SK-N-SH treated with all-trans-retinoic acid at 6 μM for 48 hours (cell line): Measurements from ENCODE around the gene NPBWR2.

Experiments used
- SNAI2 ChIP-seq: fragments of 250-450 bp; sonication (Bioruptor Pico); IDR thresholded peaks from 2 replicates; pipeline ENCODE4 v1.5.0; 2020; ENCODE audit warnings: mild to moderate bottlenecking, moderate library complexity
- TF ChIP-seq, protein P1 (sequence below): fragments of 250-450 bp; sonication (Bioruptor Pico); IDR thresholded peaks from 2 replicates; pipeline ENCODE4 v1.8.0; 2020; ENCODE audit warnings: mild to moderate bottlenecking, moderate library complexity, borderline replicate concordance
- TF ChIP-seq, protein P2 (sequence below): fragments of 250-450 bp; sonication (Bioruptor Pico); IDR thresholded peaks from 2 replicates; pipeline ENCODE4 v1.8.0; 2021; ENCODE audit warnings: low read depth, mild to moderate bottlenecking, moderate library complexity, borderline replicate concordance

DNA sequence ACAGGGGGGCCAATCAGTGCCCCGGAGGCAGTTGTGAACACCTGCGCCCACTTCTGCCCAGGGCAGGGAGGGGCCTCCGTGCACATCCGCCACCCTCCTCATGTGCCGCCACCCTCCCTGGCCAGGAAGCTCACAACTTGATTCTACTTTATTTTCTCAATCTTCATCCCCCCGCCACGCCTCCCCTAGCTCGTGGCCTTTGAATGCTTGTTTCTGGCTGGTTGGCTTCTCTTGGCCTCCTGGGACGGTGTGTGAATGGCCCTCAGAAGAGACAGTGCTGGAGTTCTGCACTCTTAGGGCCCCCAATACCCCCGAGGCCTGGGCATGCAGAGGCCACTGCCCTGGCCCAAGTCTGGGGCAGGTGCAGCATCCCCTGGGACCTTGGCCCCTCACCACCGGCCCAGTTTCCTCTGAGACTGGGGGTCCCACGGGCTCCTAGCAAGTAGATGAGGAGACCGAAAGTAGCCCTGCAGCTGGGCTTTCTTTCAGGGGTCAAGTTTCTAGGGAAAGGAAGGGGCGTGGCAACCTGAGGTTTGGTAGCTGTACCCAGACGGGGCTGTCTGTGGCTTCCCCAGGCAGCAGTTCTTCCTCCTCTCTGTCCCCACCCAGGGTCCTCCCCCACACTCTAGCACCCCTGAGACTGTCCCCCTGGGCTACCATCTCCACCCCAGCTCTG is 29.4 kb downstream of the NPBWR2 start:
- TF ChIP-seq, protein P1, sequence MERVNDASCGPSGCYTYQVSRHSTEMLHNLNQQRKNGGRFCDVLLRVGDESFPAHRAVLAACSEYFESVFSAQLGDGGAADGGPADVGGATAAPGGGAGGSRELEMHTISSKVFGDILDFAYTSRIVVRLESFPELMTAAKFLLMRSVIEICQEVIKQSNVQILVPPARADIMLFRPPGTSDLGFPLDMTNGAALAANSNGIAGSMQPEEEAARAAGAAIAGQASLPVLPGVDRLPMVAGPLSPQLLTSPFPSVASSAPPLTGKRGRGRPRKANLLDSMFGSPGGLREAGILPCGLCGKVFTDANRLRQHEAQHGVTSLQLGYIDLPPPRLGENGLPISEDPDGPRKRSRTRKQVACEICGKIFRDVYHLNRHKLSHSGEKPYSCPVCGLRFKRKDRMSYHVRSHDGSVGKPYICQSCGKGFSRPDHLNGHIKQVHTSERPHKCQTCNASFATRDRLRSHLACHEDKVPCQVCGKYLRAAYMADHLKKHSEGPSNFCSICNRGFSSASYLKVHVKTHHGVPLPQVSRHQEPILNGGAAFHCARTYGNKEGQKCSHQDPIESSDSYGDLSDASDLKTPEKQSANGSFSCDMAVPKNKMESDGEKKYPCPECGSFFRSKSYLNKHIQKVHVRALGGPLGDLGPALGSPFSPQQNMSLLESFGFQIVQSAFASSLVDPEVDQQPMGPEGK (CRISPR knock-in tag): no peak
- no peak for TF ChIP-seq SNAI2 (CRISPR knock-in tag)
- TF ChIP-seq, protein P2, sequence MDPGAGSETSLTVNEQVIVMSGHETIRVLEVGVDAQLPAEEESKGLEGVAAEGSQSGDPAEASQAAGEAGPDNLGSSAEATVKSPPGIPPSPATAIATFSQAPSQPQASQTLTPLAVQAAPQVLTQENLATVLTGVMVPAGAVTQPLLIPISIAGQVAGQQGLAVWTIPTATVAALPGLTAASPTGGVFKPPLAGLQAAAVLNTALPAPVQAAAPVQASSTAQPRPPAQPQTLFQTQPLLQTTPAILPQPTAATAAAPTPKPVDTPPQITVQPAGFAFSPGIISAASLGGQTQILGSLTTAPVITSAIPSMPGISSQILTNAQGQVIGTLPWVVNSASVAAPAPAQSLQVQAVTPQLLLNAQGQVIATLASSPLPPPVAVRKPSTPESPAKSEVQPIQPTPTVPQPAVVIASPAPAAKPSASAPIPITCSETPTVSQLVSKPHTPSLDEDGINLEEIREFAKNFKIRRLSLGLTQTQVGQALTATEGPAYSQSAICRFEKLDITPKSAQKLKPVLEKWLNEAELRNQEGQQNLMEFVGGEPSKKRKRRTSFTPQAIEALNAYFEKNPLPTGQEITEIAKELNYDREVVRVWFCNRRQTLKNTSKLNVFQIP (CRISPR knock-in tag): no peak
